C4-2B (cell line): ENCODE measurements around the gene PDZRN4.

Experiments used
- H3K27ac ChIP-seq: fragments of 450-650 bp; 2 replicates; pipeline ENCODE4 v1.5.1; 2017
- CTCF ChIP-seq: fragments of 450-650 bp; conservative IDR thresholded peaks from 2 replicates; pipeline ENCODE4 v1.5.1; 2017; ENCODE audit warnings: mild to moderate bottlenecking
- ZFX ChIP-seq: fragments of 450-650 bp; IDR thresholded peaks from 2 replicates; pipeline ENCODE4 v1.6.1; 2017

Gene PDZRN4

GRCh38 chr12:41566703-41567102, 378.6 kb downstream of the PDZRN4 start:
- H3K27ac ChIP-seq = no peak overlapping the region
- TF ChIP-seq ZFX = no peak
- no peak for TF ChIP-seq CTCF

DNA sequence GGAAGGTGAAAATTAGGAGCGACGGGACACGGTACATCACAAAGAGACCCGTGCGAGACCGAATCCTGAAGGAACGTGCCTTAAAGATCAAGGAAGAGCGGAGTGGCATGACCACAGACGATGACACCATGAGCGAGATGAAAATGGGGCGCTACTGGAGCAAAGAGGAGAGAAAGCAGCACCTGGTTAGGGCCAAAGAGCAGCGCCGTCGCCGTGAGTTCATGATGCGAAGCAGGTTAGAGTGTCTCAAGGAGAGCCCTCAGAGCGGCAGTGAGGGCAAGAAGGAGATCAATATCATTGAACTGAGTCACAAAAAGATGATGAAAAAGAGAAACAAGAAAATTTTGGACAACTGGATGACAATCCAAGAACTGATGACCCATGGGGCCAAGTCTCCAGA, 385.3 kb downstream of the PDZRN4 start:
- H3K27ac ChIP-seq = no peak overlapping the region
- TF ChIP-seq ZFX (no peak), CTCF (no peak)

DNA sequence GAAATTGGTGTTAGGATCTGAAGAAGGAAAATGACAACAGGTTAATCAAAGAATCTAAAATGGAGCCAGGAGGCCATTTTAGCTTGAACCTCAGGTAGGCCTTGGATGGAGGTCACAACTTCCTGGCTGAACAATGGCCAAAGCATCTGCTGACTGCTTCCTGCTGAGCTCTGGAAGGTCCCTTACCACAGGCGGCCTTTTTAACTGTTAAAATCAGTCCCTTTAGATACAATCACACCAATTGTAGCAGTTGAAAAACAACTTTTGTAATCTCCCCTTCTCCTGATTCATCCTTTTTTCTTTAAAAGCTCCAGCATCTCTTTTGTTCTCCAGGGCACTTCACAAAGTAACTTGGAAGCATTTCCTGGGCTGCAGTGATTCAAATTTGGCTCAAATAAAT, 388.8 kb downstream of the PDZRN4 start:
- no peak overlapping the region for H3K27ac ChIP-seq
- no peak for TF ChIP-seq ZFX

GRCh38 chr12:41577995-41578394, 389.9 kb downstream of the PDZRN4 start:
- H3K27ac ChIP-seq = no peak overlapping the region
- TF ChIP-seq CTCF (no peak), ZFX (no peak)

DNA sequence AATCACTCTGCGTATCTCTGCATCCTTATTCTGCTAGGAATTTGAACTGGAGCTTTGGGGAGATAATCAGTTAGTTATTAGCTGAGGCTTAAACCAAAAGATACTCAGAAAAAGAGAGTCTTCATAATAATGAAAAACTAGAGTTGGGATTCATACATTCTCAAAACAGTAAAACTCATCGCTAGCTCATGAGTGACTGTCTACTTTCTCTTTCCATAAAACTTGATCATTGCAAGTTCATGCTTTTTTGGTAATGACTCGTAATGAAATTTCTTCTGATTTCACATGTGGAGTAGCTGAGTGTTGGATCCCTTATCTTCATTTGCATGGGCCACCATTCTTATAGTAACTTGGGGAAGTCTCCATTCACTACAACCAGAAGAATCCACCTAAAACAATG, 397.7 kb downstream of the PDZRN4 start:
- H3K27ac ChIP-seq = no peak overlapping the region
- TF ChIP-seq CTCF (no peak), ZFX (no peak)

DNA sequence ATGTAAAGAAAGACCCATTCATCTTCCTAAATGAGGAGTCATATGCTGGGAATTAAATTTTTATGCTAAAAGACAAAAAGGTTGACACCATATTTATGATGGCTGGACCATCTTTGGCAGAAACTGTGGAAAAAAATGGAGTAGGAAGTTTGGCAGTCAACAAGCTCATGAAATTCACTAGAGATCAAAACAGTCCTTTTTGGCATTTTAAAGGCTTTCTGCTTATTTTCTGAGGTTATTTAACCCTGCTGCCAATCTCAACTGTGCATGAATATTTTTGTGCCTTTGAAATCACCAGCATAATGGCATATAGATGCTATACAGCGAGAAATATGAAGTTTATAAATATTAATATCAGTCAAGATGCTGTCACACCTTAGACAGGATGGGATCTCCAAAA, 399.5 kb downstream of the PDZRN4 start:
- no peak overlapping the region for H3K27ac ChIP-seq
- no peak for TF ChIP-seq CTCF

DNA sequence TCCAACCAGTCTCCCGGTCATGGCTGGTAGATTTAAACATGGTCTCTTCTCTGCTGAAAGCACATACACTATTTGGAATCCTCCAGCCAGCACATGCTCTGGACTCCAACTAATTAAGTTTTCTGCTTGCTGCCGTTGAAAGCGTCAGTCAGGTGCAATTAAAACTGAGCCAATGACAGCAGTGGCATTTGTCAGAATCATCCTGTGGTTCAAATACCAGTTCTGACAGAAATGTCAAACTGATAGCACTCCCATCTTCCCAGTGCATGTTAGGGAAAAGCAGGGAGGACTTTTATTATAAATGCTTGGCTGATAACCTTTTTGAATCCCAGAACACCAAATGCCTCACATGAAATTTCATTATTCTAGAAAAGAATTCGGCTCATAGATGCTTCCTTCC, 401.8 kb downstream of the PDZRN4 start:
- no peak overlapping the region for H3K27ac ChIP-seq
- no peak for TF ChIP-seq CTCF
- TF ChIP-seq ZFX = no peak

- no peak overlapping the region for H3K27ac ChIP-seq
- TF ChIP-seq CTCF (no peak), ZFX (no peak)
These were observed 408.1 kb downstream of the PDZRN4 start for GRCh38 chr12:41596190-41596589.
